HG02623 (cell line): ENCODE data around the gene BRICD5.

Experiments
- ATAC-seq: cut with Tn5 transposase; IDR thresholded peaks from one replicate; pipeline ENCODE4 v1.9.1; 2021; ENCODE audit warnings: moderate library complexity; ENCODE audit not compliant: unreplicated experiment

Gene BRICD5

DNA sequence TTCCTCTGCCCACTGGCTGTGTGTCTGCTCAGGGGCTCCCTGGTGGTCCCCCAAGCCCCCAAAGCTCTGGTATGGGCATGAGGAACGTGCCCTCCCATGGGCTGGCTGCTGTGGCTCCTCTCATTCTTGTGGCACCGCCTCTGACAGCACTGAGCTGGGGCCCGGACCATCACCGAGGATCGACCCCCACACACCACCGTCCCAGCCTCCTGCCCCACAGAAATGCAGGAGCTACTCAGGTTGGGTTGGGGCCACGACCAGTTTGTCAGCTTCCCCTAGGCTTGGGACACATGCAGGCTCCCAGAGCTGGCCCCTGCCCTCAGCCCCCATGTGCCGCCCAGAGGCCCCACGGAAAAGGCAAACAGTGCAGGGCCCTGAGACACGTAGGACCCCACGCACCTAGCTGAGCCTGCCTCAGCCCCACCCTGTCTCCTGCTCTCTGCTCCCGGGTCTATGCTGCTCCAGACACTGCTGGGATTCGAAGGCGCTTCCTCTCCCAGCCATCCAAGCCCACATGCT, 11.0 kb downstream of the BRICD5 start:
- ATAC-seq: no peak

DNA sequence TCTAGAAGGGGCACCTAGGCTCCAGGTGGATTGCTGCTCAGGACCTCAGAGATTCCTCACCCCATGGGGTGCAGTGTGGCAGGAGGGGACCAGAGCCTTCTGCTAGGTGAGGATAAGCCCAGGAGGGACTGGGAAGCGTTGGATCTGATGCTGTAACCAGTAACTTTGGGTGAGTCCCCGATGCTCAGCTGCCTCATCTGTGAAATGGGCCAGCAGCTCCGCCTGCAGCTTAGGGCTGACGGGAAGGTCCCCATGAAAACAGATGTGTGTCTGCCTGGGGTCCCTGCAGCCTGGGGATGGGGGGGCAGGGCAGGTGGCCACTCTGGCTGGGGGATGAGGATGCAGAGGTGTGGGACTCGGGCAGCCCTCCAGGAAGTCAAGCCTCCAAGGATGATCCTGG, 11.6 kb downstream of the BRICD5 start:
- ATAC-seq: no peak

DNA sequence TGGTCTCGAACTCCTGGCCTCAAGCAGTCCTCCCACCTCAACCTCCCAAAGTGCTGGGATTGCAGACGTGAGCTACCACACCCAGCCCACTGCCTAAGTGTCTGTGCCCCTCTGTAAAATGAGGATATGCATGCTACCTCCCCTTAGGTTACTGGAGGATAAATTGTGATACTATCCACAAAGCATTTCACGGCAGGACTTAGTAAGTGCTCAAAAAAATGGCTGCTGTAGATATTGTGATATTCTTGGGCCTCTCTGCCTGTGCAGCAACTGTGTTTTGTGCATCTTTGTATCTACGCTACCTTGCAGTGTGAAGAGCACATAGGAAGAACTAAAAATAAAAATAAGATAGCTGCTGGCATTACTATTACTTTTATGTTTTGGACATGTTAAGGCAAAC, 12.4 kb downstream of the BRICD5 start:
- ATAC-seq: no peak

DNA sequence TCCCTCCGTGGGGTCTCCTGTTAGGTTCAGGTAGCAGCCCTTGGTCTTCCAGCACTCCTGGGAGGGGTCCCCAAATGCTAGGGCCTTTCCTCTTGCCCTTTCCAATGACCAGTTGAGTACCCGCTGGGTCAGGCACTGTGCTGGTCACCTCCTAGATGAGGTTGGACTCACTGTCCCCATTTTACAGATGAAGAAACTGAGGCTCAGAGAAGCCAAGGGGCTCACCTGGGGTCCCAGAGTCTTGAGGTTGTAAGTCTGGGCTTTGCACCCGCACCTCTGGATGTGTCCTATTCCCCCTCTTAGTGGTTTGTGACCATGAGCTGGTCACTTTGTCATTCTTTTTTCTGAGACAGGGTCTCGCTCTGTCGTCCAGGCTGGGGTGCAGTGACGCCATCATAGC, 12.9 kb downstream of the BRICD5 start:
- ATAC-seq: no peak

DNA sequence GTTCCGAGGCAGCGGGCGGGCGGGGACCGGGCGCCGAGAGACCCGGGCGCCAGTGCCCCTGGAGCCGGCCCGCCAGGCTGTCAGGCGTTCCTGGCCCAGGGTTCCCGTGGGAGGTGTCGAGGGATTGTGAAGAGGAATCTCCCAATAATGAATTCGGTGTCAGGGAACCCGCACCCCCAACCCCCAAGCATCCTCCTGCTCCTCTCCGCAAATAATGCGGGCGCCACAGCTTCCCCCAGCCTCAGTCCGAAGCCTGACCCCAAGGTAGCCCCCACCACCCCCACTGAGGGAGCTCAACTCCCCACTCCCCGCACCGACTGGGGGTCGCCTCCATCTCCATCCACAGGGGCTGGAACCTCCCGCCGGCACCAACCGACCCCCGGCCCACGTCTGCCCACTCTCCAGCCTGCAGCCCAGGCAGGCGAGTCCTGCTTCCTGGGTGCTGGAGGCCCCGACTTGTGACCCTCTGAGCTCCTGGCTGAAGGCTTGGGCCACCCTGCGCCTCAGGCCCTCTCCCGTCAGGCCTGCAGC, 13.6 kb downstream of the BRICD5 start:
- ATAC-seq: no peak

DNA sequence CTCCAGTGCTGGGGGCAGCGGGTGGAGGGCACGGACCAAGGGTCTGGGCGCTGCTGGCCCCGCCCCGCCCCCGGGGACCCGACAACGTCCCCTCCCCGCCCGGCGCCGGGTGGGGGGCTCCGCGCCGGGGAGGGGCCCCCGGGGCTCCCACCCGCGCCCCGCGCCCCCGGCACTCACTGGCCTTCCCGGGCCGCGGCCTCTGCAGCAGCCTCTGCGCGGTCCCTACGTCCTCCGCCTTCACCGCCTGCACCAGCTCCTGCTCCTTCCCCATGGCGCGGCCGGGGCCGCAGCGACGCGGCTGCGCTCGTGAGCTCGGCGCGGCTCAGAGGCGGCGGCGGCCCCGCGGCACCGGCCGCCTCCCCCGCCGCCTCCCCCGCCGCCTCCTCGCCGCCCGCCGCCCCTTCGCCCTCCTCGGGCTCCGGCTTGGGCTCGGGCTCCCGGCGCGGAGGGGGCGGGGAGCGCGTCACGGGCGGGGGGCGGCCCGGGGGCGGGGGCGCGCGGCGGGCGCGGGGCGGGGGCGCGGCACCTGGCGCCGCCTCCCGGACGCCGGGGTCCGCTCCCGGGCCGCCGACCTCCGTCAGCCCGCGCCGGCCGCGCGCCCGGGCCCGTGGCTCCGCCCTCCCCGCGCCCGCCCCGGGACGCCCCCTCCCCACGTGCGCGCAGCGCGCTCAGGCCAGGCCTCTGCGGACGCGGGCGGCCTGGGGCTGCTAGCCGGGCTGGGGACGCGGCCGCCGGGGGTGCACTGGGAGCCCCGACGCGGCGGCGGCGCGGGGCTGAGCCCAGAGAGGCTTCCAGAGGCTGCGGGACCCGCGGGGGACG, 14.3 kb downstream of the BRICD5 start, which contains the start of gene CASKIN1:
CASKIN1 (minus strand) TSS at position 444 of the 819 bp plus-strand sequence; CDS start at position 271, 173 bp downstream.
- no peak for ATAC-seq

DNA sequence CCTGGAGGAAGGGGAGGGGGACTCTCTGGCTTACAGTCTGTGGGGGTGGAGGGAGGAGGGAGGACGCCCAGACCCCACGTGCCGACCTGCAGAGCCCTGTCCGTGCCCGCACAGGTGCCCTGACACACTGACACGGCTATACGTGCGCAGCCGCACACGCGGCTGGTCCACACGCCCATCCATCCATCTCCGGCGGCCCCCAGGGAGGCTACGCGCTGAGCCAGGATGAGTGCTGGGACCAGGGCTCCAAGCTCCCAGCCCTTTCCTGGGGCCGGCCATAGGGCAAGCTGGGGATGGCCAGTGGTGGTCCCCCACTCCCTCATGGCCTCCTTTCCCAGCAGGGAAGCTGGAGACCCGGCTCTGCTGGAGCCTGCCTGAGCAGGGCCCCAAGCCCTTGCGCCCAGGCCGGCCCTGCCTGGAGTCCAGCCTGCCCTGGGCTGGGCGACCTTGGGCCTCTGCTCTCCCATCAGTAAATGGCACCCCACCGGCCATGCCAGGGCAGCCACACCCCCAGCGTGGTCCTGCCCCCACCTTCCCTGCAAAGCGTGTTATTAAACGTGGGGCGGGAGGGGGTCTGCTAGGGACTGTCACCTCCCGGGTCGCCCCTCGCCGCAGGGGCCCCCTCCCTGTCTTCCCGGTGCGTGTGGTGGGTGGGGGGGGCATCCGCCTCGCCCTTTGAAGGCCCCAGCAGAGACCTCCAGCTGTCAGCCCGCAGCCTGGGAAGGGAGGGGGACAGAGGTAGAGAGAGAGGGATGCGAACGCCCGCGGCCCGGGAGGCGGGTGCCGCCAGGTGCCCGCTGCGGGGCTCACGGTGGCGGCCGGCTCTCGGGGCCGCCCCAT, 15.1 kb downstream of the BRICD5 start:
- no peak for ATAC-seq

DNA sequence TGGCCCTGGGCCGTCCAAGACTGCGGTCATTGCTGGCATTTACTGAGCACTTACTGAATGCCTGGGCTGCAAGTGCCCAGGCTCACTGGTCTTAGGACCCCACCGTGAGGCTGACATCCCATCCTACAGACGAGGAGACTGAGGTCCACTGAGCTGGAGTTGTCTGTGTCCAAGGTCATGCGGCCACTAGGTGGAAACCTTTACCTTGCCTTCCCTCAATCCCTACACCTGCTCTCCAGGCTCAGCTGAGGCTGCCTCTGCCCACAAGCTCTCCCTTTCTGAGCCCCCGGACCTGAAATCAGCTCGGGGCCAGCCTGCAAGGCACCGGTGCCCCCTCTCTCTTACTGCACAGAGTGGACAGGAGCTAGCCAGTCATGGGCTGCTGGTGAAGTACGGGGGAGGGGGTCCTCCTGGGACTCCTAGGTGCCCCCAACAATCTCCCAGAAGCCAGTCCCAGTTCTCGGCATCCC, 15.8 kb downstream of the BRICD5 start:
- ATAC-seq: no peak

DNA sequence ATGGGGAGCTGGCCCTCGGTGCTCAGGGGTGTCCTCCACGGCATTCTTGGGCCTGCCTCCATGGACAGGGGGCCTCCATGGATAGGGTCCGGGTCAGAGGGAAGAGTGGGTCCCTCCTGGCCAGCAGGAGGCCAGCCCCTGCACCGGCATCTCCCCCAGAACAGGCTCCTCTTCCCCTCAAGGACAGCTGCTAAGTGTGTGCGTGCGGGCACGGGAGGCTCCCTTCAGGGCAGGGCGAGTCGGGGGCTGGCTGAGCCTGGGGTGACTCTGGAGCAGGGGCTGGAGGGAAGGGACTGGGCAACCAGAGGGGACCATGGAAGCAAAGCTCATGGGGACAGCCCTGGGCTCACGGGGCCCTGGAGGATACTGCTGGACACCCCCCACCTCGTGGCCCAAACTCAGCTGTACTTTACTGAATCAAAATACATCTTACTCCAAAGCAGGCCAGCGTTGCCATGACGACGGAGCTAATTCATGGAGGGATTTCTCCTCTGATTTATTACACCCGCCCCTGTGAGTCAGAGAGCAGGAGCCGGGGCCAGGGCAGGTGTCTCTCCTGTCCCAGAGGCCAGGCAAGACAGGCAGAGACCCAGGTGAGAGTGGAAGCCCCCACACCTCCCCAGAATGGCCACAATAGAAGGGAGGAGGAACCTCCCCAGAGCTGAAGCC, 16.4 kb downstream of the BRICD5 start:
- no peak for ATAC-seq

DNA sequence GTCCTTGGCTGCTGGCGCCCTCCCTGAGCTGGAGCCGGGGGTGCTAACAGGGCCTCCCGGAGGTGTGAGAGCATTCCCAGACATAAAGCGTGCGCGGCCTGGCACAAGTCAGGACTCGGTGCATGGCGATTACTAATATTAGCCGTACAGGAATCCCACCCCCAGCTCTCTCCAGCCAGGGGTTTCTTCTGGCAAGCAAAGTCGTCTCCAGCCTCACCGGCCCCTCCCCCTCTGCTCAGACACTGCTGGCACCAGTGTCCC, 19.3 kb downstream of the BRICD5 start:
- ATAC-seq: no peak

DNA sequence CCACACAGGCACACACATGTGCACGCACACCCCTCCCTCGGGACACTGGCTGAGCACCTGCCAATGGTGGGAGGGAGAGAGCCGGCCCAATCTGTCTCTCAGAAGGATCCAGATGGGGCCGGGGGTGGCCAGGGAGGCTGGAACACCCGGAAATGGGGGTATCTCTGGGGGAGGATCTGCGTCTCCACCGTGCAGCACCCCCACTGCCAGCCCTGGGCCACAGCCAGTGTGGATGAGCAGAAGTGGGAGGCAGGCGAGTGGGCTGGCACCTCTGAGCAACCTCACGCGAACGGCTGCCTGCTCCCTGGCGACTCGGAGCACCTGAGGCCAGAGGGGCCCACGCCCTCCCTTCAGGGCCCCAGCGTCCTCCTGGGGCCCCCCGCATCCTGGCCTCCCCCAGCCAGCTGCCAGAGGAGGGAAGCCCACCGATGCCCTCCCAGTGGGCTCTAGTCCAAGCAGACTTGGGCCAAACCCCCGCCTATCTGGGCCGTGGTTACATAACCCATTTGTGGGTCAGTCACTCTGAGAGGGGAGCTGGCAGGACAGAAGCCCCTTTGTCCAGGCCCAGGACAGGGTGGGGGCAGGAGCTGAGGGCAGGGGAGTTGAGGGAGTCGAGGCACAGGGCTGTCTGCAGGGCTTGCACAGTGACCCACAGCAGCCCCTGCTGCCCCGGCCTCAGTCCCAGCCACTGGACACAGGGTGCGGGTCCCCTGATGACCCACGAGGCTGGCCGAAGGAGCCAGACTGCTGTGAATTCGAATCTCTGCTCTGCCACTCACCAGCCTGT, 19.8 kb downstream of the BRICD5 start:
- no peak for ATAC-seq

DNA sequence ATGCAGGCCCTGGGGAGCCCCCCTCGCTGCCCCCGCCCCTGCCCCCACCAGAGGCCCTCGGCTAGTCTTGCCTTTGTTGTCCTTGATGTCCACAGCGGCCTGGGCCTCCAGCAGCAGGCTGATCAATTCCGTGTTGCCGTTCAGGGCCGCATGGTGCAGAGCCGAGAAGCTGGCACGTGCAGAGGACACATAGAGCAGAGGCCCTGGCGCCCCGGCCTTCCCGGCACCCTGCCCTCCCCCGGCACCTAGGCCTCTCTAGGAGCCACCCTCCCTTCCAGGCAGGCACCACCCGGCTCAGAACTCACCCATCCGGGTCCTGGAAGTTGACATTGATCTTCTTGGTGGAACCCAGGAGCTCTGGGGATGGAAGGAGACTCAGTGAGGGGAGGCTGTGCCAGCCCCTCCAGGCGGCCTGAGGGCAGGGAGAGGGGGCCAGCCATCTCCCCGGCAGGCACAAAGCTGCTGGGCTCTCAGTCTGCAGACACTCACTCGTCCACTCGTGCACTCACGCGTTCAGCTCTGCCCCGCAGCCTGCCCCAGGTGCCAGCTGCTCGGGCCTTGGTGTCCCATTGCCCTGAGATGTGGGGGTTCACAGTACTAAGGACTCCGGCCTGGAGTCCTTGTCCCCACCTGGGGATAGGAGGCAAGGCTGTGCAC, 20.5 kb downstream of the BRICD5 start:
- ATAC-seq: no peak

DNA sequence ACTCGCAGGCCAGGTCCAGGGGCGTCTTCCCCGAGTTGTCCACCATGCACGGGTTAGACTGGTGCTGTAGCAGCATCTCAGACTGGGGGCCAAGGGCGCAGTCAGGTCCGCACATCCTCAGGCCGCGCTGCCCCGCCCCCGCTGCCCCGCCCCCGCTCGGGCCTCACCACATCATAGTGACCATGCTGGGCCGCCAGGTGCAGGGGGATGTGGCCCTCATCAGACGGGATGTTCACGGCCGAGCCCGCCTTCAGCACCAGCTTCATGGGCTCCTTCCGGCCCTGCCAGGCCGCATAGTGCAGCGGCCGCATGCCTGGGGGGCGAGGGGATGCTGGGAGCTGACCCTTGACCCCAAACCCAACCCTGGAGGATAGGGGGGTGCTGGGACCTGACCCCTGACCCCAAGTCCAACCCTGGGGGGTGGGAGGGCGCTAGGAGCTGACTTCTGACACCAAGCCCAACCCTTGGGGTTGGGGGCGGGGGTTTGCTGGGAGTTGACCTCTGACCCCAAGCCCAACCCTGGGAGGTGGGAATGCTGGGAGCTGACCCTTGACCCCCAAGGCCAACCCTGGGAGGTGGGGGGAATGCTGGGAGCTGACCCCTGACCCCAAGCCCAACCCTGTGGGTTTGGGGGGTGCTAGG, 21.3 kb downstream of the BRICD5 start:
- no peak for ATAC-seq

DNA sequence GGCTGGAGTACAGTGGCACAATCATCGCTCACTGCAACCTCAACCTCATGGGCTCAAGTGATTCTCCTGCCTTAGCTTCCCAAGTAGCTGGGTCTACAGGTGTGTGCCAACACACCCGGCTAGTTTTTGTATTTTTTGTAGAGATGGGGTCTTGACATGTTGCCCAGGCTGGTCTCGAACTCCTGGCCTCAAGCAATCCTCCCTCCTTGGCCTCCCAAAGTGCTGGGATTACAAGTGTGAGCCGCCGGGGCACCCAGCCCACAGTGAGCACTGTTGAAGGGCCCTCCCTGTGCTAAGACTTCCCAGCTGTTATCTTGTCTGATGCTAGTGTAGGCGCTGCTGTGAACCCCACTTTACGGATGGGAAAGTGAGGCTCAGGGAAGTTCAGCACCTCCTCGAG, 22.3 kb downstream of the BRICD5 start:
- no peak for ATAC-seq

DNA sequence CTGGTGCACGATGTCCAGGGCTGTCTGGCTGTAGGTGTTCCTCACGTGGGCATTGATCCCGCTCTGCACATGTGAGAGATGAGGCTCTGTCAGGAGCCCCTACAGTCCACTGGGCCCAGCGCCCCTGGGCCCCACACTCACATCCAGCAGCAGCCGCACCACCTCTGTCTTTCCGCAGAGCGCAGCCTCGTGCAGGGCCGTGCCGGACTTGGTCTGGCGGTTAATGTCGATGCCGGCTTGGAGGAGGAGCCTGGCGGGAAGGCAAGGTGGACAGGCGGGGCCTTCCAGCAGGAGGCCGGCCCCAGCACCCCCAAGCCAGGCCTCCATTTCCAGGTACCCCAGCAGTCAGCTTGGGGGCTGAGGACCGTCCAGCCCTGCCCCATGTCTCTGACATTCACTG, 23.5 kb downstream of the BRICD5 start:
- ATAC-seq: no peak

DNA sequence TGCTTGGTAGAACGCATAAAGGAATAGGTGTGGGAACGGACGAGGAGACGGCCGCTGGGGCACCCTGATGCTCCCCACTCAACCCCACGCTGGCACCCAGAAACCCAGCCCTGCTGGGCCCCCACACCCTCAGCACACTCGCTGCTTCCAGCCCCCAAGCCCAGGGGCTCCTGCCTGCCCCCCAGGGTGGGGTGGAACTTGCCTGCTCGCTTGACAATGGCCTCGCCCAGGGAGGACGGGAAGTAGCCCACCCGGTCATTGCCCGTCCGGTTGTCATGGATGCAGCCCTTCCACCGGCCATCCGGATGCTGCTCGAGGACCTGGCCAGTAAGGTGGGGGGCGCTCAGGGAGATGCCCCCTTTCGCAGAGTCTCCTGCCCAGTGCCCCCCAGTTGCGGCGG, 24.2 kb downstream of the BRICD5 start:
- no peak for ATAC-seq

DNA sequence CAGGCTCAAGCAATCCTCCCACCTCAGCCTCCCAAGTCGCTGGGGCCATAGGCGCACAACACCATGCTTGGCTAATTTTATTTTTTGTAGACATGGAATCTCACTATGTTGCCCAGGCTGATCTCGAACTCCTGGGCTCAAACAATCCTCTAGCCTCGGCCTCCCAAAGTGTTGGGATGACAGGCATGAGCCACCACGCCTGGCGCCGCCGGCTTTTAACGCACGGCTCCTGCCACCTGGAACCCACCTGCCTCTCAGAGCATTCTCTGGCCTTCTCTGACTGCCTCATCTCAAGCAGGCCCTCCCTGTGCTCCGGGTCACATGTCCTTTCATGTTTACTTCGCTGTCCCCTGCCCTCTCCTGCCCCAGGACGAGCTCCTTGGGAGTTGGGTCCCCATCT, 24.6 kb downstream of the BRICD5 start:
- ATAC-seq: no peak

DNA sequence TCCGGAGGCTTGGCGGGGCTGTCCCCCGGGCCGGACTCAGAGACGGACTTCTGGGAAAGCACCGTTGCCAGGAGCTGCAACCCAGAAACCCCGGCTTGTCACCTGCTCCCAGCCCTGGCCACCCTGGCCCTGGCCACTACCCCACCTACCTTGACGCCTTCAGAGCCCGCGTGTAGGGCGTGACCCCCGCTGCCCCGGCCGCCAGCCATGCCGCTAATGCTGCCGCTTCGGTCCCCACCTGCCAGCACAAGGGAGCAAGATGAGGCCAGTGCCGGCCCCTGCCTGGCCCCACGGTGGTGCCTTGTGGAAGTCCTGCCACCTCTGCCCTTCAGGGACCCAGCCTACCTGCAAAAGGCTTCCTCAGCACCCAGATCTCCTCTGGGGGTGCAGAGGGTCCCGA, 25.7 kb downstream of the BRICD5 start:
- ATAC-seq: no peak

DNA sequence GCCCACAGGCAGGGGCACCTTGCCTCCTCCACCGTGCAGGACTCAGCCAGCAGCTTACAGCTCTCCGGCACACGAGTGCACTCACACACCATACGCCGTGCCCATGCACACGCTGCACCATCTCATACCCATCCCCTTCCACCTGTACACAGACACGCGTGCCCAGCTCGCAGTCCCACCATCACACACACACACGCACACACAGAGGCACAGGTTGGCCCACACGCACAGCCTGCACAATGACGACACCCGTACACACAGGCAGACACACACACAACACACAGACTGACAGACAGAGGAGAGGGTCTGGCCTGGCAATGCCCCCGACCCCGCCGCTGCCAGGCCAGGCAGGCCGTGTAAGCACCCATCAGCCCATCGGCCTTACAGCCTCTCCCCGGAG, 26.3 kb downstream of the BRICD5 start:
- ATAC-seq: no peak
